ENCODE measurements around the gene DOCK2. TPM values are rescaled to one million over a fixed set of nuclear protein-coding genes. Genes with fewer than 3 reads are reported as not detected.

Gene DOCK2
- total RNA-seq, 1 experiment from 2014 or later: 2.2 TPM

DNA sequence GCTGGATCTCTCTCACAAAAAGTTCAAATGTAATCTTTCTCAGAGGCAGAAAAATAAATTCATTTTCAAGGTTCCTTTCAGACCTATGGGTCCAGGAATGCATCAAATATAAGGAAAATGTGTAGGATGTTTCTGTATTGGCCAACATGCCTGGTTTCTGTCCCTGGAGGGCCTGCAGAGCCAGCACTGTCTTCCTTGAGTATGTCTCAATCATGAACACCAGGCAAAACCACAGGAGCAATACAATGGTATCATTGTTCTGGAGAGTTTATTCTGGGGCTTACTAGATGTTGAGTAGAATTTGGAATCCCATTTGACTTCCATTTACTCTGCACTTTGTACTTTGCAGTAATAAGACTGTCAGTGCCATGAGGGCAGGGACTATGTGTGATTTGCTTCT lies 319.7 kb downstream of the DOCK2 start:
- H3K36me3 ChIP-seq (ENCODE audit: insufficient read depth, low read length, poor library complexity, severe bottlenecking): no peaks in the 10 kb centered on the region
- no peak for DNase-seq (ENCODE audit: low spot score)
- no peaks in the 10 kb centered on the region for H3K9me3 ChIP-seq (ENCODE audit: low read depth, low read length, poor library complexity, severe bottlenecking)
- H3K27me3 ChIP-seq (replicated peaks; ENCODE audit: insufficient read depth, low read depth, low read length, poor library complexity): no peaks in the 10 kb centered on the region
- H3K4me1 ChIP-seq (ENCODE audit: insufficient read depth, low read length, poor library complexity, severe bottlenecking): no peaks in the 10 kb centered on the region
- ChIA-PET POLR2A (ENCODE audit: low non-redundant PET) (no interaction called here), CTCF (no interaction called here)
- no TSS peak for BruUV-seq (replicated peaks)
- TF ChIP-seq EZH2 (IDR thresholded peaks at IDR 0.05; ENCODE audit: borderline replicate concordance, low read depth, low read length, poor library complexity, severe bottlenecking): no peak
- TF ChIP-seq, protein P1, sequence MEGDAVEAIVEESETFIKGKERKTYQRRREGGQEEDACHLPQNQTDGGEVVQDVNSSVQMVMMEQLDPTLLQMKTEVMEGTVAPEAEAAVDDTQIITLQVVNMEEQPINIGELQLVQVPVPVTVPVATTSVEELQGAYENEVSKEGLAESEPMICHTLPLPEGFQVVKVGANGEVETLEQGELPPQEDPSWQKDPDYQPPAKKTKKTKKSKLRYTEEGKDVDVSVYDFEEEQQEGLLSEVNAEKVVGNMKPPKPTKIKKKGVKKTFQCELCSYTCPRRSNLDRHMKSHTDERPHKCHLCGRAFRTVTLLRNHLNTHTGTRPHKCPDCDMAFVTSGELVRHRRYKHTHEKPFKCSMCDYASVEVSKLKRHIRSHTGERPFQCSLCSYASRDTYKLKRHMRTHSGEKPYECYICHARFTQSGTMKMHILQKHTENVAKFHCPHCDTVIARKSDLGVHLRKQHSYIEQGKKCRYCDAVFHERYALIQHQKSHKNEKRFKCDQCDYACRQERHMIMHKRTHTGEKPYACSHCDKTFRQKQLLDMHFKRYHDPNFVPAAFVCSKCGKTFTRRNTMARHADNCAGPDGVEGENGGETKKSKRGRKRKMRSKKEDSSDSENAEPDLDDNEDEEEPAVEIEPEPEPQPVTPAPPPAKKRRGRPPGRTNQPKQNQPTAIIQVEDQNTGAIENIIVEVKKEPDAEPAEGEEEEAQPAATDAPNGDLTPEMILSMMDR (conservative IDR thresholded peaks at IDR 0.05; ENCODE audit: low read depth, low read length): no peak
- no peak overlapping the region for H3K27ac ChIP-seq (ENCODE audit: low read depth, low read length, poor library complexity, severe bottlenecking)
- intact Hi-C loops (cut with micrococcal nuclease; ENCODE audit: unreplicated experiment): no loop called here
- H3K4me3 ChIP-seq (ENCODE audit: low read depth, low read length, poor library complexity, severe bottlenecking): no peak overlapping the region

DNA sequence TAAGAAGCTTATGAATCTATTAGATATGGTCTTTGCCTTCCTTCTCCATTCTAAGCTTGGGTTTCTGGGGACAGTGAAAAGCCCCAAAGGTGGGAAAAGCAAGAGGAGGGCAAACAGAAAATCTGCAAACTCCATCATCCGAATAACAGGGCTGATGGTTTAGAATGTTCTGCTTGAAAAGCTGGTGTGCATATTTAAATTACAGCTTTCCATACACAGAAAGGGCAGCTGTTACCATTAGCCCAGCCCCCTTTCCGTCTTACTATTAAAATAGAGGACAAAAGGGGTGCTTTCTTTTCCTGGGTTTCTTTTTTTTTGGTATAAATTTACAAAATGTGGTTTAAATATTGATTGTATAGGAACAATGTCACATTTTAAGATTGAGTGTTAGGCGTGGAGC lies 321.2 kb downstream of the DOCK2 start:
- no peak for DNase-seq (ENCODE audit: low spot score)
- ChIA-PET CTCF (no interaction called here), POLR2A (ENCODE audit: low non-redundant PET) (no interaction called here)
- H3K4me1 ChIP-seq (ENCODE audit: insufficient read depth, low read length, poor library complexity, severe bottlenecking): no peaks in the 10 kb centered on the region
- H3K36me3 ChIP-seq (ENCODE audit: insufficient read depth, low read length, poor library complexity, severe bottlenecking): no peaks in the 10 kb centered on the region
- no TSS peak for BruUV-seq (replicated peaks)
- intact Hi-C loops (cut with micrococcal nuclease; ENCODE audit: unreplicated experiment): no loop called here
- H3K27me3 ChIP-seq (replicated peaks; ENCODE audit: insufficient read depth, low read depth, low read length, poor library complexity): no peaks in the 10 kb centered on the region
- no peak overlapping the region for H3K4me3 ChIP-seq (ENCODE audit: low read depth, low read length, poor library complexity, severe bottlenecking)
- no peak for TF ChIP-seq EZH2 (IDR thresholded peaks at IDR 0.05; ENCODE audit: borderline replicate concordance, low read depth, low read length, poor library complexity, severe bottlenecking)
- TF ChIP-seq, protein P1 (conservative IDR thresholded peaks at IDR 0.05; ENCODE audit: low read depth, low read length): no peak
- H3K27ac ChIP-seq (ENCODE audit: low read depth, low read length, poor library complexity, severe bottlenecking): no peak overlapping the region
- H3K9me3 ChIP-seq (ENCODE audit: low read depth, low read length, poor library complexity, severe bottlenecking): no peaks in the 10 kb centered on the region

DNA sequence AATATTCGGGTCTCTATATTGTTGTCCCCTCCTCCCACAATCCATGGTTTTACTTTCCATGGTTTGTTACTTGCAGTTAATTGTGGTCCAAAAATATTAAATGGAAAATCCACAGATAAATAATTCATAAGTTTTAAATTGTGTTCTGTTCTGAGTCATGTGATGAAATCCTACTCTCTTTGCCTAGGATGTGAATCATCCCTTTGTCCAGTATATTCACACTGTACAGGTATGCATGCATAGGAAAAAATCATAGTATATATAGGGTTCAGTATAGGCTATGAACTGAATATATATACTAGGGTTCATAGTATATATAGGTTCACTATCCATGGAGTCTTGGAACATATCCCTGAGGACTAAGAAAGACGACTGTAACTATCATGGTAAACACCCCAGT lies 323.6 kb downstream of the DOCK2 start:
- no peak overlapping the region for H3K27ac ChIP-seq (ENCODE audit: low read depth, low read length, poor library complexity, severe bottlenecking)
- no peaks in the 10 kb centered on the region for H3K27me3 ChIP-seq (replicated peaks; ENCODE audit: insufficient read depth, low read depth, low read length, poor library complexity)
- POLR2A ChIA-PET (ENCODE audit: low non-redundant PET): no interaction called here
- DNase-seq (ENCODE audit: low spot score): no peak
- H3K36me3 ChIP-seq (ENCODE audit: insufficient read depth, low read length, poor library complexity, severe bottlenecking): no peaks in the 10 kb centered on the region
- TF ChIP-seq, protein P1 (conservative IDR thresholded peaks at IDR 0.05; ENCODE audit: low read depth, low read length): no peak
- no peak for TF ChIP-seq EZH2 (IDR thresholded peaks at IDR 0.05; ENCODE audit: borderline replicate concordance, low read depth, low read length, poor library complexity, severe bottlenecking)
- intact Hi-C loops (cut with micrococcal nuclease; ENCODE audit: unreplicated experiment): no loop called here
- H3K4me1 ChIP-seq (ENCODE audit: insufficient read depth, low read length, poor library complexity, severe bottlenecking): no peaks in the 10 kb centered on the region
- BruUV-seq (replicated peaks): no TSS peak
- CTCF ChIA-PET: no interaction called here
- H3K9me3 ChIP-seq (ENCODE audit: low read depth, low read length, poor library complexity, severe bottlenecking): no peaks in the 10 kb centered on the region
- no peak overlapping the region for H3K4me3 ChIP-seq (ENCODE audit: low read depth, low read length, poor library complexity, severe bottlenecking)

Measured in A673 (cell line).